Left forelimb (tissue), 1 donor: Measurements from ENCODE around the gene KDM4B.

Source experiments
- DNase-seq: peaks from one replicate; pipeline ENCODE4 v3.0.0-alpha.2; 2018; ENCODE audit warnings: low spot score

KDM4B gene

DNA sequence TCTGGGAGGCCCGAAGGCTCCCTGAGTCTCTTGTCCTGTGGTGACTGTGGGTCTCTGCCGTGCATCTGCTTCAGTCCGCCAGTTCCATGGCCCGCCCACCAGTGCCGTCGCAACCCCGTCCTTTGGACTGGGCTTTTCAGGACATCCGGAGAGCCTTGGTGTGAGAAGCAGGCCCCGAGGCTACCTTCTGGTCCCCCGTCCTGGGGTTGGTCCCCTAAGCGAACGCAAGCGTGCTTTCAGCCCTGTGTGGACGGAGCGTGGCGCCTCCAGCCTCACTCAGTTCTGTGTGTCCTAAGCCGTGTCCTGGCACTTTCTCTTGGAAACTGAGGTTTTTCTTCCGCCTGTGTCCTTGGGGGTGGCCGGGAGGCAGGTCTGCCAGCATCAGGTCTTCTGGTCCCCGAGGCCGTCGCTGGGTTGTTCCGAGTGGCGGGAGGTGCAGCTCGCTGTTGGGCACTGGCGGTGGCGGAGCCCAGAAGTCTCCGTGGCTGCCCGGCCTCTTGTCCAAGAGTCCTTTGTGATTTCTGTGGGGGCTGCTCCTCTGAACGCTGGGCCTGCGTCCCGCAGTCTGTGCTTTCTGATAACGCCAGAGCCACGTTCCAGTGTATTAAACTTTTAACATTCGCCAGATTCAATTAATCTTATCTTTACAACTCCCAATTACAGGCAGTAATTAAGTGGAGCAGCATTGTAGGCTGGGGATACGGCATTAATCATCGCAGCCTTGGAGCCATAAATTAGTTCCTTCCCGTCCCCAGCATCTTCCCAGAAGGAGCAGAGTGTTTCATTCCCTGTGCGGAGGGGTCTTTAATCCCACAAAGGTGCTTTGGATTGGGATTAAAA, 99.5 kb downstream of the KDM4B start:
- no peak for DNase-seq

DNA sequence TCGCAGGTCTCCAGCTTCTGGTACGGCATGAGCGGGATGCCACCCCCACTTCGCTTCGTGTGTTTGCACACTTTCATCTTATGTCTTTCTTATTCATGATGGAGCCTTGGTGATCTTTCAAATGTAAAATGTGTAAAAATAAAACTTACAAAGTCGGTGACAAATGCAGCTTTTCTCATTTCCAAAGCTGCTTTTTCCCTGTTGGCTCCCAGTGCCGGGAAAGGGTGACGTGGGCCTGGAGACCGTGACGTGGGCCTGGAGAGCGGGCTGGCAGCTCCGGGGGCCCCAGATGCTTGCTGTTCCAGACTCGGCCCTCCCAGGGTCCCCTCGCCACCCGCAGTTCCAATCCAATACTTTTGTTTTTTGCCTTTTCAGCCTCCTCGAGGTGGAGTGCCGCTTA, 101.4 kb downstream of the KDM4B start:
- DNase-seq: no peak

DNA sequence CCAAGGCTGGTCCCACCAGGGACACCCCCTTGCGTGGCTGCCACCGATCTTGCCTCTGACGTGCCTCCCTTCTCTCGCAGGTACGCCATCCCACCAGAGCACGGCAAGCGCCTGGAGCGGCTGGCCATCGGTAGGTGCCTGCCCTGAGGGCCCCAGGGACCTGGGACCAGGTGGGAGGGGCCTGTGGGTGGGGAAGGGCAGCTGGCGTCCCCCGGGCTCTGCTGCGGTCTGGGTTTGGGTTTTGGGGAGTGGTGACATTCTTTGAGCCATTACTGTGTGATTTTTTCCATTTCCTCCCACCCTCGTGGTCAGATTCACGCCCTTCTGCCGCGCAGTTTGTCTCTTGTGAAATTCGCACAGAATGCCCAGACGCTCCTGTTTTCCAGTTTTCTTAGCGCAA, 102.0 kb downstream of the KDM4B start:
- DNase-seq: no peak

DNA sequence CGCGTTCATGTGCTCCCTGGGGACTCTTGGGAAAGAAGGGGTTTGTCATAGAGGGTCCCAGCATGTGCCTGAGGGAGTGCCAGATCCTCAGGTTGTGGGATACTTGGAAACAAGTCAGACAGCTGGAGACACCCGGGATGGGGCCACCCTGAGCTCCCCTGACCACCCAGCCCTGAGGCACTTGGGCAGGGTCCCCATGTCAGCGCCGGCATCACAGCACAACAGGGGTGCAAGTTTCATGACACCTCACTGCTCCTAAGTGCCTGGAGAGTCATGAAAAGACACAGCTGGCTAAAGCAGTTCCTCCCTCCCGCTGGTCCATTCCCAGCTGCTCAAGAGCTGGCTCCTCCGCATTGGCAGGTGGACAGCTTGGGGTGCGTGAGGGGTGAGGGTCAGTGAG, 102.7 kb downstream of the KDM4B start:
- no peak for DNase-seq

DNA sequence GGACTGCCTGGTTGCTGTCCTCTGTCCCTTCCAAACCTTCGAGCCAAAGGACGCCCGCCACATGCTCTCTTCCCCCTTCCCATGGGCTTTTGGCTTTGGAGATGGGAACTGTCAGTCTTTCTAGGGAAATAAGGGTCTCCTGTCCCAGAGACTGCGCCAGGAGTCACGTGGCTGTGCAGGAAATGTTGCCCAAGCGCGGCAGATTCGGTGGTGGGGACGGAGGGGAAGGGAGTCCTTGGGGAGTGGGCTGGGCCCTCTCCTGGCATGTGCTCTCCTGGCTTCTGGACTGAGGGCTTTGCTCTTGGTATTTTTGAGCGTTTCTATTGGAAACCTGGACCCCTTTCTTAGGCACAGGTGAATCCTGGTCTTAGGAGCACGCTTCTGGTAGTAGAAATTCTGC, 103.2 kb downstream of the KDM4B start:
- DNase-seq: no peak

DNA sequence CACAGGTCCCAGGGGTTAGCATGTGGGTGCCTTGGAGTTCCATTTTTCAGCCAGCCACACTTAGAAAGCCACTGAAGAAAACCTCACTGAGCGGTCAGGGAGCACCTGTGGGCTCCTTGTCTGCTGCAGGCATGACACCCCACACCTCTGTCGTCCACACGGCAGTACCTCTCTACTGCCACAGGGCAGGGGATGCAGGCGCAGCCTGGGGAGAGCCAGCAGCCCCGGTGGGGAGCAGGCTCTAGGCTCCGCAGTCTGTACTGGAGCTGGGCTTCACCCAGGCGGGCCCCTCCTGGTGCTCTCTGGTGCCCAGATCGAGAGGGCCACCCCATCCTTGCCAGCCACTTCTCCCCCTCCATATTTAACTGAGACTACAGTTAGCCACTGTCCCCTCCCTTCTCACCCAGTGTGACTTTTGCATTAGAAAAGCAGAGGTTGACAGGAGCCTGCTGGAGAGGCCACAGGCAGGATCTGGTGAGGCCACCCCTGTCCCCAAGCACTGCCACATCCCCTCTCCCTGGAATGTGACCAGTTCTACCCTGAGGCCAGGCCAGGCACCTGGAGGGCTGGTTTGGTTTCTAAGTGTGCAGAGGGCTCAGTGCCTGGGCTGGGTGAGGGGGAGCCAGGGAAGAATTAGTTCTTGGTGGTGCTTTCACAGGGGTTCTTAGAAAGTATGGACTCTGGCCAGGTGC, 104.4 kb downstream of the KDM4B start:
- no peak for DNase-seq

DNA sequence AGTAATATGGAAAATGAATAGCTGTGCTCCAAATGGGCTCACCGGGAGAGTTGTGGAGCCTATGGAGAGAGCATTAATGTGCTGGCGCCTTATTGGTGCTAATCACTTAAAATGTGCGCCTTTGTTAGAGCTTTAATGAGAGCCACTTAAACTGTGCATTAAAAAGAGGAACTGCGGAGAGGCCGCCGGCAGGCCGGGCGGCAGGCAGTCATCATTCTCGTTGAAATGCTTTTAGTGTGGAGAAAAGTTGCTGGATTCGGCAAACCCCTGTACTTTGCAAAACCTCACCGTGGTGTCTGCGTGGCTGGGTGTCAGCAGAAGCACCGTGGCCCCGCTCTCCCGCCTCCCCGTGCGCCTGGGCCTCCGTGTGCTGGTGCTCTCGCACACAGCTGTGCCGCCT, 105.5 kb downstream of the KDM4B start:
- DNase-seq: no peak

DNA sequence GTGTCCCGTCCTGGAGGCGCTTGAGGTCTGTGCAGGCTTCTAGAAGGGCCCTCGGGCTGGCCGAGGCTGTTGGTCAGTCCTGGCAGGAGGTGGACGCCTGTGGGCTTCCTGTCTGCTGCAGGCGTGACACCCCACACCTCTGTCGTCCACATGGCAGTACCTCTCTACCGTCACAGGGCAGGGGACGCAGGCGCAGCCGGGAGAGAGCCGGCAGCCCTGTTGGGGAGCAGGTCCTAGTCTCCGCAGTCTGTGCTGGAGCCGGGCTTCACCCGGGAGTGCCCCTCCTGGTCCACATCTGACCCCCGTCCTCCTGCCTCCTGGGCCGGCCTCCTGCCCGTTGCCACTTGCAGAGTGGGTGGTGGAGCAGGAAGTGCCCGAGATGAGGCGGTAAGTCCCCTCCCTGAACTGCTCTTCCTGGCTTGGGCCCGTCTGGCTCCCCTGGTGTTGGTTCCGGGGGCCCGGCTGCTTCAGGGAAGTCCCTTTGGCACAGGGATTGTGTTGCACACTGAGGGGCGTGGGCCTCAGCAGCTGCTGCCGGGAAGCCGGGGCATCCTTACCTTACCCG, 106.0 kb downstream of the KDM4B start:
- no peak for DNase-seq

DNA sequence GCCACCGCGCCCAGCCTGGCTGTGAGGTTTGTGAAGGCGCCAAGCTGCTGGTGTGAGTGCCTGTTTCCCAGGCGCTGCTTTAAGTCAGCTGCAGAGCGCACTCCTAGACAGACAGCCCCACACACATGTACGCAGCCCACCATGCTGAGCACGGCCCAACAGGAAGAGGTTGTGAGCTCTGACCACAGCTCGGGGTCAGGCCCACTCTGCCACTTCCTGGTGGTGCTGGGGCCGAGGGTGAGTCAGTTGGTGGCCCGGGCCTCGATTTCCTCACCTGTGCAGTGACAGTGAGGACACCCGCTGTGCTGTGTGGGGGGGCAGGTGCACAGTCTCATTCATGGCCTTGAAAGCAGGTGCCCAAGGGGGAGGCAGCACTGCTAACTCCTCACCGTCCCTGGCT, 106.7 kb downstream of the KDM4B start:
- no peak for DNase-seq

DNA sequence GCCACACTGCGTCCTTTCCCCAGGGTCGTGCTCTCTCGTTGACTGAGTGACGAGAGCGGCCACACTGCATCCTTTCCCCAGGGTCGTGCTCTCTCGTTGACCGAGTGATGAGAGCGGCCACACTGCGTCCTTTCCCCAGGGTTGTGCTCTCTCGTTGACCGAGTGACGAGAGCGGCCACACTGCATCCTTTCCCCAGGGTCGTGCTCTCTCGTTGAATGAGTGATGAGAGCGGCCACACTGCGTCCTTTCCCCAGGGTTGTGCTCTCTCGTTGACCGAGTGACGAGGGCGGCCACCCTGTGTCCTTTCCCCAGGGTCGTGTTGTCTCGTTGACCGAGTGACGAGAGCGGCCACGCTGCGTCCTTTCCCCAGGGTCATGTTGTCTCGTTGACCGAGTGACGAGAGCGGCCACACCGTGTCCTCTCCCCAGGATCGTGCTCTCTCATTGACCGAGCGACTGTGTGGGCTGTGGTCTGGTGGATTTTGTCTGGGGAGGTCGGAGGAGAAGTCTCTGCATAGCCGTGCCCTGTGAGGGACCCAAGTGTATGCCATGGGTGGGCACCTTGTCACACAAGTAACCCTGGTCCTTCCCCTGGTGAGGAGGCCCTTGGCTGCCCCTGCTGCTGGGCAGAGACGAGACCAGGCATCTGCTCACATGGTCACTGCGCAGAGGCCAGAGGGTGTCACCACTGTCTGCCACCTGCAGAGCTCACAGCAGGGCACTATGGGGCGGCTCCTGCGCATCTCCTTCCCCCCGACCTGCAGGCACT, 107.7 kb downstream of the KDM4B start:
- no peak for DNase-seq

DNA sequence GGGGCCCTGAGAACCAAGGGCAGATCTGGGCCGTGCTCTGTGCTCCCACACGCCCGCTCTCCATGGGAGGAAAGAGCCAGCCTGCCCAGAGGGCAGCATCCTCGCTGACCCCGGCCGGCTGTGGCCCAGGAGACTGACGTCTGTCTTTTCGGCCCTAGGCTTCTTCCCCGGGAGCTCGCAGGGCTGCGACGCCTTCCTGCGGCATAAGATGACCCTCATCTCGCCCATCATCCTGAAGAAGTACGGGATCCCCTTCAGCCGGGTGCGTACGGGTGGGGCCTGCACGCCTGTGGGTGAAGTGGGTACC, 108.2 kb downstream of the KDM4B start:
- no peak for DNase-seq

DNA sequence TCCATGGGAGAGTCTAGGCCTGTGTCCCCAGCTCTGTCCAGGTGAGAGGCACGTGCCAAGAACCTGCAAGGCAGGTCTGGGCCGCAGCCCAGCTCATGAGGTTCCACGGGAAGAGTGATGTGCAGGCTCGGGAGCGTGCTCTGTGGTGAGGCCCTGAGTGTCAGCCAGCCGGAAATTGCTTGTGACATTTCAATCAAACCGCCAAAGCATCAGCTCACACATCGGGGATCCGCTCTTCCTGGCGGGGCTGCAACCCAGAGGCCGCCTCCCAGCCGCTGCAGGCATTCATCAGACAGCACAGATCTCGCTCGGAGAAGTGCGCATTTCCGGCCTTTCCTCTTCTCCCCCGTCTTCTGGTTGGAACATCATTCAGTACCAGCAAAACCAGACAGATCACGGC, 109.3 kb downstream of the KDM4B start:
- DNase-seq: no peak

DNA sequence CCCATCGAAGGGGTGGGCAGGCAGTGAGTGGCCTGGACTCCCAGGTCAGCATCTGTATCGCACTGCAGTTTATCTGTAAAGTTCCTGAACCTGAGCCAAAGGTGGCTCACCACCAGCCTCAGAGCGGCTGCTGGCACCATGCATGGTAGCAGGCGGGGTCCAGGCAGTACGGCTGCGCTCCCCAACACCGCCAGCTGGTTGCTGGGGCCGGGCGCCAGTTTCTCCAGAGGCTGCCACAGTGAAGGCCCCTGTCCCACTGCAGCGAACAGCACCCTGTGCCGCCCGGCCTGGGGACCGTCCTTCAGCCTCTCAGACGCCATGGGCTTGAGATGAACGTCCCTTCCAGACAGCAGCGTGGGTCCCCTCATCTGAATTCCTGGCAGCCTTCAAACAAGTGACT, 109.8 kb downstream of the KDM4B start:
- no peak for DNase-seq

DNA sequence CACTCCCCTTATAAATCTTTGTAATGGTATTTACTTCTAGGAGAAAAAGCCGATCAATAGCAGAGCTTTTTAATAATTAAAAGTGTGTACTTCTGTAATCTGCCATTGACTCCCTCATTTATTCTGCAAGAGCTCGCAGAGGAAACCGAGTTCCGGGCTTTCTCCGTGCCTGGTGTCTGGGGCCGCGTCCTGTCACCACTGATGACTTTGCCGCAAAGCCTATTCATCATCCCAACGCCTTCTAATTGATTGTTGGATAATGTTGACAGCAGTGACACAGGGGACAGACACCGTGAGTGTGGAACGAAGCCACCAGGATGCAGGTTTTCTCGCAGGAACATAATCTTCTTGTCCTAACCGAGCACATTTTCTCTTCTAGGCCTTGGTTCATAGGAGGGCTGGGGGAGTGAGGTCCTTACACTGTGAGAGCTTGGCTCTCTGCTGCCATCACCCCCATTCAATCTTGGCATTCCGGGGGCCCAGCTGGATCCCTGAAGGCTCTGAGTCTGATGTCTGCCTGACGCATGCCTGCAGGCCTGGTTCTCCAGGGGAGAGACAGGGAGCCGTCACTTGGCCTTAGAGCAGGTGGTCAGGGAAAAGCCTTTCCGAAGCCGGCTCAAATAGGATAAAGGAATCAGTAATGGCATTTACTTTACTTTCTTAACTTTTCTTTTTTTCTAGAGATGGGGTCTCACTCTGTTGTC, 110.3 kb downstream of the KDM4B start:
- no peak for DNase-seq

DNA sequence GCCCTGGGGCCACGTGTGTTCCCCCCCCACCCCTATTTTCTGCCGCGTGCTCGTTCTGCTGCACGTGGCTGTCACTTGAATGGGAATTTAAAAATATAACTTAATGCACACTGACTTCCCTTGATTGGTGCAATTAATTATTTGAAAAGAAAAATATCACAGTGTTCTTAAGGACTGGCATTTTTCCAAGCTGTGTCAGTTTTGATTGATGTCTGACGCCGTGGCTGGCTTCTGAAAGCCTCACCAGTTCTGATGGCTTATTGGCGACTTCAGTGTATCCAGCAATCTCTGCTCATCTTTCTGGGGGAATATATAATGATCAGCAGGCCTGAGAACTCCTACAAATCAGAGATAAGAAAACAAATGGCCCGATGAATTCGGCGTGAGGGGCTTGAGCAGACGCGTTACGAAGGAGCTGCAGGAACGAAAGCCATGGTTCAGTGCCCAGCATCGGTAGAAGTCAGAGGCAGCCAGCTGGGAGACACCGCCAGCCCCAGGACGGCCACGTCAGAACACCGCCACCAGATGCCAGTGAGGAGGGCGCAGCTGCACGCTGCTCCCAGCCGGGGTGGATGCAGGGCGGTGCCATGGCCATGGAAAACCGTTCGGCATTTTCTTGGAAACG, 111.2 kb downstream of the KDM4B start:
- no peak for DNase-seq

DNA sequence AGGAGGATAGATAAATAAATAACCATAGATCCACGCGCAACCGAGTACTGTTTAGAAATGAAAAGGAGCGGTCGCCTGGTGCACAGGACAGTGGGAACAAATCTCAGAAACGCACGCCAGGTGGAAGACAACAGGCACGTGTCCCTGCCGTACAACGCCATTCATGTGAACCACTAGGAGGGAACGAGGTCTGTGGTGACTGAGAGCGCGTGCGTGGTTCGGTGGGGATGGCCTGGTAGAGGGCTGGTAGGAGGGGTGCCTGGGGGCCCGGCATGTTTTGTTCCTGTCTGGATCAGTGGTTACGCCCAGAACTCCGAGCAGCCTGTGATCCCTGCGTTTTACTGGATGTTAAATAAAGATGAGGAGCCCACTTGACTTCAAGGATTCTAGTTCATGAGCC, 111.9 kb downstream of the KDM4B start:
- no peak for DNase-seq

DNA sequence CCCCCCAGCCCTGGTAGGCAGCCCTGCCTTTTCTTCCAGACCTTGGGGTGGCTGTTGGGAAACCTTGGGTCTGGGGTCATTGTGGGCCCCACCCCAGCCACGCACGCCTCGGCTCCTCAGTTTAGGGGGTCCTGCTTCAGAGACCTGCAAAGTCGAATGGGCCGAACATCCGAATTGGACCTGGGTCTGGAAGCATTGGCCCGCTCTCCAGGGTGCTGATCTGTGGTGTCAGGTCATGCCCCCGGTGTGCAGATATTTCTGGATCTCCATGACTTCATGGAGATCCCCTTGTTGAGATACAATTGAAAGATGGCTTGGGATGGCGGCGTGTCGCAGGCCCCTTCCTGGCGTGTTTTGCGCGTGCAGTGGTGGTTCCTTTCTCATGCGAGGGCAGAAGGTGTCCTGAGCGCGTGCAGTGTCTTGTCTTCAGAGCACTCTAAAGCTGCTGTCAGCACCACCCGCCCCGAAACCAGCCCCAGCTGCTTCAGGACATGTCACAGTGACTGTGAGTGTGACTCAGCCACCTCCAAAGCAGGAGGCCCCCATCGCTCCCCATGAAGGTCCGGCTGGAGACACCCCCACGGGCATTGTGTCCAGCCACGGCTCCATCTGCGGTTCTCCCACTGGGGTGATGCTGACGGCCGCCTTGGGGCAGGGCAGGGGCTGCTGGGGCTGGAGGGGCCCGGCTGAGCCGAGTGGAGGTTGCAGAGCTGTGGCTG, 112.7 kb downstream of the KDM4B start:
- DNase-seq: no peak

DNA sequence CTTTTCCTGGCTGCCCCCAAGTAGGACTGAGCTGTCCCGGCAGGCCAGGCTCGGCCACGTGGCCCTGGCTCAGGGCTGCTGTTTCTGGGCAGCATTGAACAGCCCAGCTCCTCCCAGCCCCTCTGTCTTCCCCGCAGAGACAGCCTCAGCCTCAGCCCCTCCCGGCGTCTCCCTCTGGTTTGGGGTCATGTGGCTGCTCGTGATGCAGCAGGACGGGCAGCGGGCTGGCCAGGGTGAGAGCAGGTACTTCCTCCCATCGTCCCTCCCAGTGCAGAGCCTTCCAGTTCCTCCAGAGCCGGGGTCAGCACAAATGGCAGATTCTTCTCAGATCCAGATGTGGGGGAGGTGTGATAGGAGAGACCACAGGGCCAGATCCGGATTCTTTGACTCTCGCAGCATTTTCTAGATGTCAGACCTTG, 114.6 kb downstream of the KDM4B start:
- no peak for DNase-seq

DNA sequence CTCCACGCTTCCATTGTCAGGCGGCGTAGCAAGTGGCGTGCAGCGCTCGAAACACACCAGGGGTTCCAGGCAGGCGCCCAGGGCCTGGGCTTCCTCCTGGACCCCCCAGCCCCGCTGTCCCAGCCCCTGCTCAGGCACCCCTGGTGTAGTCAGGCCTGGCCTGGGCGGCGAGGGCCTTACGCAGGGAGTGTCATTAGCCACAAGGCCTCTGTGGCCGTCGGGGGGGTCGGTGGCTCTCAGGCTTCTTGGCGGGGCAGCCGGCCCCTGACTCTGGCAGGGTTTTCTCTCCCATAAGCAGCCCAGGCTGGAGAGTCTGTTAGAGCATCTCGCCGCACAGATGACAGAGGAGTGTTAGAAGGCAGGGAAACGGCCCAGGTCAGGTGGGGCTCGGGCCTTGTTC, 116.7 kb downstream of the KDM4B start:
- no peak for DNase-seq

DNA sequence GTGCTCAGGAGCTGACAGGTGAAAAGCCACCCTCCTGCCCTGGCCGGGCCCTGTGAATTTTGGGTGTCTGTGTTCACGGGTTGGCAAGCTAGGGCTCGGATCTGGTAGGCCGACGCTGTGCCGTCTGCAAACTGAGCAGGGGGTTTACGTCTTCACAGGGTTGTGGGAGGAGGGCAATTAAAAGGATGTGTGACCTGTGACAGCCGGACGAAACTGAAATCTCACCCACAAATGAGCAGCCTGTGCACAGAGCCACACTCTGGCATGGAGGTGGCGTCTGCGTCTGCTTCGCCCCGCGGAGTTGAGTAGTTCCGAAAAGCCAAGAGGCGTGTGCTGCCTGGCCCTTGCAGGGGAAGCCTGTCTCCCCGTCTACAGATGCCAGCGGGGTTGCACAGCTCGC, 117.3 kb downstream of the KDM4B start:
- DNase-seq: no peak
